GM21737 (cell line): ENCODE data around the gene PASD1.

Experiments used
- ATAC-seq: cut with Tn5 transposase; IDR thresholded peaks from one replicate; pipeline ENCODE4 v1.9.1; 2021; ENCODE audit warnings: mild to moderate bottlenecking, moderate library complexity; ENCODE audit not compliant: unreplicated experiment

PASD1 gene

GRCh38 chrX:151700581-151700980 is 137.1 kb downstream of the PASD1 start:
- no peak for ATAC-seq

GRCh38 chrX:151701071-151701470 is 137.6 kb downstream of the PASD1 start:
- ATAC-seq = no peak

GRCh38 chrX:151701531-151701930 is 138.1 kb downstream of the PASD1 start:
- no peak for ATAC-seq

- no peak for ATAC-seq
Observed at GRCh38 chrX:151702026-151702714, 138.7 kb downstream of the PASD1 start.

GRCh38 chrX:151702741-151703340 is 139.4 kb downstream of the PASD1 start:
- ATAC-seq = no peak

GRCh38 chrX:151703487-151703886 is 140.0 kb downstream of the PASD1 start:
- ATAC-seq = no peak

- ATAC-seq = no peak
Observed at GRCh38 chrX:151704041-151704663, 140.7 kb downstream of the PASD1 start.

- no peak for ATAC-seq
Observed at GRCh38 chrX:151708821-151709220, 145.3 kb downstream of the PASD1 start.

- no peak for ATAC-seq
Observed at GRCh38 chrX:151710457-151710856, 147.0 kb downstream of the PASD1 start.

- no peak for ATAC-seq
Observed at GRCh38 chrX:151711154-151711553, 147.7 kb downstream of the PASD1 start.

GRCh38 chrX:151711787-151712186 is 148.3 kb downstream of the PASD1 start:
- no peak for ATAC-seq

- ATAC-seq = no peak
Observed at GRCh38 chrX:151712253-151712652, 148.8 kb downstream of the PASD1 start.

GRCh38 chrX:151713849-151714248 is 150.4 kb downstream of the PASD1 start:
- ATAC-seq = no peak

GRCh38 chrX:151714362-151714761 is 150.9 kb downstream of the PASD1 start:
- ATAC-seq = no peak

GRCh38 chrX:151715752-151716151 is 152.3 kb downstream of the PASD1 start, which contains the start of gene FATE1:
TSS of gene FATE1 (plus strand) at chrX:151716035. CDS start at chrX:151716120, 85 bp downstream.
- ATAC-seq = no peak

GRCh38 chrX:151722241-151722846 is 158.9 kb downstream of the PASD1 start:
- no peak for ATAC-seq

- no peak for ATAC-seq
Observed at GRCh38 chrX:151723156-151723760, 159.8 kb downstream of the PASD1 start.

- no peak for ATAC-seq
Observed at GRCh38 chrX:151724563-151725337, 161.3 kb downstream of the PASD1 start.

- ATAC-seq = no peak
Observed at GRCh38 chrX:151725338-151725614, 161.8 kb downstream of the PASD1 start.
